Measurements from ENCODE around the gene SULT4A1. TPM values are rescaled to one million over a fixed set of nuclear protein-coding genes. Genes with fewer than 3 reads are reported as not detected.

Gene SULT4A1
- total and polyA plus RNA-seq, 2 experiments from 2014 or later, result 4.7 to 5.2 TPM

DNA sequence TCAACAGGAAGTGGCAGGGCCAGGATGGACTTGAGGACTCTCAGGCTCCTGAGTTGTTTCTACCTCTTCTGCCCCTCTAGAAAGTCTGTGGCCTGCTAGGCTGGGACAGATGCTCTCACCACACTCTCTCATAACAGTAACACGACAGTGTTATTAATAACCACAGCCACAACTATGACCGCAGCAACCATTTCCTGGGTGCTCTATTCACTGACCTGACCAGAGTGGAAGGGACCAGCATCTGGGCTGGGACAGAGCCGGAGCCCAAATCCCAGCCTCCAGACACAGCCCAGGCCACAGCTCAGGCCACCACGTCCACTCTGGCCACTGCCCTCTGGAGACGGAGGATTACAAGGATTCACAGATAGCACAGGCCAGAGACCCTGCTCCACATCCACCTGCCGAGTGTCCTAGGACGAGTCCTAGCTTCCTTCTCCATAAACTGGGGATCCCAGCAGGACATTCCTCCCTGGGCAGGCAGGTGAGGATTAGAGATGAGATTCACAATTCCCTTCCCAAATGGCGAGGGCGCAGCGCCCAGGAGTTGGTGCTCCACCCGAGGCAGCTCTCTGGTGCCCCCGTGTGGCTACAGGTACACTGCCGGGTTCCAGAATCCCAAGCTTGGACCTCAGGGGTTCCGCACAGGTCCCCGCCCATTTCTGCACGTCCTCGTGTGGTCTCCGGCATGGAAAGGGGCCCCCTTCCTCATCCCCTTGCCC, 22.4 kb upstream of the SULT4A1 start:
- Histone ChIP-seq H3K4me1 (ENCODE audit: insufficient read depth) (no peaks in the 10 kb centered on the region), H3K4me2 (no peak overlapping the region), H2AFZ (no peak overlapping the region), H3K36me3 (ENCODE audit: insufficient read depth) (no peaks in the 10 kb centered on the region; the same call in 1 of the 2 replicates), H3K4me3 (no peak overlapping the region), H3K27me3 (ENCODE audit: insufficient read depth) (no peaks in the 10 kb centered on the region), H3F3A (replicated peaks; ENCODE audit: low read depth) (no peaks in the 10 kb centered on the region), H3K79me2 (replicated peaks; ENCODE audit: insufficient read depth) (no peaks in the 10 kb centered on the region), H3K27ac (ENCODE audit: low read depth) (no peak overlapping the region), H4K20me1 (replicated peaks; ENCODE audit: insufficient read depth) (no peaks in the 10 kb centered on the region; the same call in 1 of the 2 replicates), H3K9me2 (ENCODE audit: insufficient read depth) (no peaks in the 10 kb centered on the region)
- H3K4me1 Mint-ChIP-seq, result no peaks in the 10 kb centered on the region
- TF ChIP-seq STAT1 (IDR thresholded peaks at IDR 0.05; ENCODE audit: unreplicated experiment), result no peak
- TF ChIP-seq, protein P1, sequence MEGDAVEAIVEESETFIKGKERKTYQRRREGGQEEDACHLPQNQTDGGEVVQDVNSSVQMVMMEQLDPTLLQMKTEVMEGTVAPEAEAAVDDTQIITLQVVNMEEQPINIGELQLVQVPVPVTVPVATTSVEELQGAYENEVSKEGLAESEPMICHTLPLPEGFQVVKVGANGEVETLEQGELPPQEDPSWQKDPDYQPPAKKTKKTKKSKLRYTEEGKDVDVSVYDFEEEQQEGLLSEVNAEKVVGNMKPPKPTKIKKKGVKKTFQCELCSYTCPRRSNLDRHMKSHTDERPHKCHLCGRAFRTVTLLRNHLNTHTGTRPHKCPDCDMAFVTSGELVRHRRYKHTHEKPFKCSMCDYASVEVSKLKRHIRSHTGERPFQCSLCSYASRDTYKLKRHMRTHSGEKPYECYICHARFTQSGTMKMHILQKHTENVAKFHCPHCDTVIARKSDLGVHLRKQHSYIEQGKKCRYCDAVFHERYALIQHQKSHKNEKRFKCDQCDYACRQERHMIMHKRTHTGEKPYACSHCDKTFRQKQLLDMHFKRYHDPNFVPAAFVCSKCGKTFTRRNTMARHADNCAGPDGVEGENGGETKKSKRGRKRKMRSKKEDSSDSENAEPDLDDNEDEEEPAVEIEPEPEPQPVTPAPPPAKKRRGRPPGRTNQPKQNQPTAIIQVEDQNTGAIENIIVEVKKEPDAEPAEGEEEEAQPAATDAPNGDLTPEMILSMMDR (conservative IDR thresholded peaks at IDR 0.05; ENCODE audit: low read depth in 2 of 2), result peak; percentile 81 to 89
- TF ChIP-seq CREB1 (CRISPR knock-in tag; IDR thresholded peaks at IDR 0.05; ENCODE audit: low read depth), result 0 out of 2 replicates have a peak, but pooled peaks have one; percentile 23
- no peak for TF ChIP-seq ZNF114 (CRISPR knock-in tag; IDR thresholded peaks at IDR 0.05)
- peaks cover 17% of the 10 kb centered on the region for H3K36me3 Mint-ChIP-seq (ENCODE audit: low read depth)
- ATAC-seq, result peak; percentile 81
- H3K9me3 Mint-ChIP-seq, result no peaks in the 10 kb centered on the region
- no peak overlapping the region for H3K27ac Mint-ChIP-seq
- DNase-seq (ENCODE audit: low spot score), result peak; percentile 93
- H3K4me3 Mint-ChIP-seq, result no peak overlapping the region
- H3K27me3 Mint-ChIP-seq (ENCODE audit: insufficient read depth, low read depth, poor library complexity), result peaks cover 9% of the 10 kb centered on the region

DNA sequence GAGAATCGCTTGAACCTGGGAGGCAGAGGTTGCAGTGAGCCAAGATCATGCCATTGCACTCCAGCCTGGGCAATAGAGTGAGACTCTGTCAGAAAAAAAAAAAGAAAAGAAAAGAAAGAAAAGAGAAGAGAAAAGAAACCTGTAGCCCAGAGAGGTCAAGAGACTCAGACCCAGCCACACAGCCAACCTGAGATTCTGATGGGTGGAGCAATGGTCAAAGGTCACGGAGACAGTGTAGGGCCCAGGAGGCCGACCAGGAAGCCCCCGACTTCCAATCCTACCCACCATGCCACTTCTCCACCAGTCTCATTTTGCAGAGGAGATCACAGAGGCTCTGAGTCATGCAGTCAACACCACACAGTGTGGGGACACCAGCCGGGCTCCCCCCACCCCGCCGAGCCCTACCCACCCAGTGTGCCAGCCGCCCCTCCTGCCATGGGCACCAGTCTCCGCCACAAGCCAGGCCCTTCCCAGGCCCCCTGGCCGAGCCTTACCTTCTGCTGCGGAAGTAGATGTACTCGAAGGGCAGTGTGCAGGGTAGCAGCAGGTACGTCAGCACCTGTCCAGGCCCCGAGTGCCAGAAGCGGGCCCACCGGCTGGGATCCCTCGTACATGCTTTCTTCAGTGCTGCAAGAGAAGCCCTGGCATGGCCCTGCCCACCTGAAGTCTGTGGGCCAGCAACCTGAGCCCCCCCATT, 21.6 kb upstream of the SULT4A1 start:
- peaks cover 6% of the 10 kb centered on the region for H3K27me3 Mint-ChIP-seq (ENCODE audit: insufficient read depth, low read depth, poor library complexity)

More for the DNA sequence above, 21.6 kb upstream of the SULT4A1 start:
- no peaks in the 10 kb centered on the region for H3K4me1 ChIP-seq (ENCODE audit: insufficient read depth)
- DNase-seq (ENCODE audit: low spot score) (no peak), ATAC-seq (no peak)
- no peak overlapping the region for H3K4me3 Mint-ChIP-seq
- no peaks in the 10 kb centered on the region for H3K27me3 ChIP-seq (ENCODE audit: insufficient read depth)
- TF ChIP-seq ZNF331 (CRISPR knock-in tag; IDR thresholded peaks at IDR 0.05; ENCODE audit: low read depth), result no peak
- TF ChIP-seq, protein P2, sequence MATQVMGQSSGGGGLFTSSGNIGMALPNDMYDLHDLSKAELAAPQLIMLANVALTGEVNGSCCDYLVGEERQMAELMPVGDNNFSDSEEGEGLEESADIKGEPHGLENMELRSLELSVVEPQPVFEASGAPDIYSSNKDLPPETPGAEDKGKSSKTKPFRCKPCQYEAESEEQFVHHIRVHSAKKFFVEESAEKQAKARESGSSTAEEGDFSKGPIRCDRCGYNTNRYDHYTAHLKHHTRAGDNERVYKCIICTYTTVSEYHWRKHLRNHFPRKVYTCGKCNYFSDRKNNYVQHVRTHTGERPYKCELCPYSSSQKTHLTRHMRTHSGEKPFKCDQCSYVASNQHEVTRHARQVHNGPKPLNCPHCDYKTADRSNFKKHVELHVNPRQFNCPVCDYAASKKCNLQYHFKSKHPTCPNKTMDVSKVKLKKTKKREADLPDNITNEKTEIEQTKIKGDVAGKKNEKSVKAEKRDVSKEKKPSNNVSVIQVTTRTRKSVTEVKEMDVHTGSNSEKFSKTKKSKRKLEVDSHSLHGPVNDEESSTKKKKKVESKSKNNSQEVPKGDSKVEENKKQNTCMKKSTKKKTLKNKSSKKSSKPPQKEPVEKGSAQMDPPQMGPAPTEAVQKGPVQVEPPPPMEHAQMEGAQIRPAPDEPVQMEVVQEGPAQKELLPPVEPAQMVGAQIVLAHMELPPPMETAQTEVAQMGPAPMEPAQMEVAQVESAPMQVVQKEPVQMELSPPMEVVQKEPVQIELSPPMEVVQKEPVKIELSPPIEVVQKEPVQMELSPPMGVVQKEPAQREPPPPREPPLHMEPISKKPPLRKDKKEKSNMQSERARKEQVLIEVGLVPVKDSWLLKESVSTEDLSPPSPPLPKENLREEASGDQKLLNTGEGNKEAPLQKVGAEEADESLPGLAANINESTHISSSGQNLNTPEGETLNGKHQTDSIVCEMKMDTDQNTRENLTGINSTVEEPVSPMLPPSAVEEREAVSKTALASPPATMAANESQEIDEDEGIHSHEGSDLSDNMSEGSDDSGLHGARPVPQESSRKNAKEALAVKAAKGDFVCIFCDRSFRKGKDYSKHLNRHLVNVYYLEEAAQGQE (IDR thresholded peaks at IDR 0.05; ENCODE audit: unreplicated experiment), result no peak
- TF ChIP-seq JUNB (IDR thresholded peaks at IDR 0.05; ENCODE audit: unreplicated experiment), result no peak
- TF ChIP-seq, protein P1 (conservative IDR thresholded peaks at IDR 0.05; ENCODE audit: low read depth in 2 of 2), result no peak
- peaks cover 17% of the 10 kb centered on the region for H3K36me3 Mint-ChIP-seq (ENCODE audit: low read depth)
- H3K4me3 ChIP-seq, result no peak overlapping the region
- no peaks in the 10 kb centered on the region; the same call in 1 of the 2 replicates for H3K36me3 ChIP-seq (ENCODE audit: insufficient read depth)
- H2AFZ ChIP-seq, result no peak overlapping the region
- H3K27ac ChIP-seq (ENCODE audit: low read depth), result no peak overlapping the region
- H3F3A ChIP-seq (replicated peaks; ENCODE audit: low read depth), result no peaks in the 10 kb centered on the region
- H4K20me1 ChIP-seq (replicated peaks; ENCODE audit: insufficient read depth), result no peaks in the 10 kb centered on the region; the same call in 1 of the 2 replicates
- H3K27ac Mint-ChIP-seq, result no peak overlapping the region
- no peaks in the 10 kb centered on the region for H3K9me2 ChIP-seq (ENCODE audit: insufficient read depth)
- H3K9me3 Mint-ChIP-seq, result no peaks in the 10 kb centered on the region
- H3K4me1 Mint-ChIP-seq, result no peaks in the 10 kb centered on the region
- H3K4me2 ChIP-seq, result no peak overlapping the region
- no peaks in the 10 kb centered on the region for H3K79me2 ChIP-seq (replicated peaks; ENCODE audit: insufficient read depth)

All from GM23338 (cell line).